Activated CD4-positive, alpha-beta T cell treated with anti-CD3 and anti-CD28 coated beads for 36 hours (primary cell): ENCODE data around the gene TRIM71. TPM values are rescaled to one million over a fixed set of nuclear protein-coding genes. Genes with fewer than 3 reads are reported as not detected.

Experiments used
- ATAC-seq: fragments of 200-7000 bp; cut with Tn5 transposase; one replicate; pipeline ENCODE4 v1.10.0; 2021; ENCODE audit warnings: mild to moderate bottlenecking, moderate library complexity
- CTCF ChIA-PET: fragments of 350-600 bp; sonication (Branson Sonifier 250); formaldehyde crosslinking; loops from one replicate; lab custom pipeline; 2021; ENCODE audit warnings: antibody characterized with exemption; lab: Charles Lee
- POLR2A ChIA-PET: fragments of 350-600 bp; sonication (Branson Sonifier 250); formaldehyde crosslinking; loops from one replicate; lab custom pipeline; 2021; ENCODE audit warnings: antibody characterized with exemption, inconsistent platforms; lab: Charles Lee
- DNase-seq: peaks from one replicate; pipeline ENCODE4 v3.0.0-alpha.2; 2020
- H3K27ac Mint-ChIP-seq: one replicate; pipeline ENCODE4 v1.8.0; 2021; ENCODE audit warnings: mixed read lengths
- H3K27me3 Mint-ChIP-seq: one replicate; pipeline ENCODE4 v1.8.0; 2021; ENCODE audit warnings: mixed read lengths
- H3K36me3 Mint-ChIP-seq: one replicate; pipeline ENCODE4 v1.8.0; 2021; ENCODE audit warnings: low read depth, mixed read lengths
- H3K4me1 Mint-ChIP-seq: one replicate; pipeline ENCODE4 v1.8.0; 2021; ENCODE audit warnings: mixed read lengths
- H3K4me3 Mint-ChIP-seq: one replicate; pipeline ENCODE4 v1.8.0; 2021; ENCODE audit warnings: mild to moderate bottlenecking, moderate library complexity, mixed read lengths
- H3K9me3 Mint-ChIP-seq: one replicate; pipeline ENCODE4 v1.8.0; 2021; ENCODE audit warnings: low read depth, mixed read lengths
- intact Hi-C, 2 experiments: fragments of 100-400 bp; cut with DNase I in 1 of 2; cut with micrococcal nuclease in 1 of 2; formaldehyde crosslinking; loops; one replicate each; pipeline versions ENCODE4 v1.14.2 to v1.15.1; 2022 to 2024; cut with DNase I, micrococcal nuclease
- total RNA-seq, 2 experiments: library from RNA; stranded (reverse); gene quantifications; one replicate each; pipeline ENCODE4 v1.2.3, GENCODE V29; 2021

TRIM71 gene
- total RNA-seq, 2 experiments from 2014 or later = 0.02 to 0.04 TPM

GRCh38 chr3:32835049-32835371, 17.2 kb downstream of the TRIM71 start:
- Mint-ChIP-seq H3K36me3 (no peaks in the 10 kb centered on the region), H3K27me3 (peaks cover 9% of the 10 kb centered on the region), H3K4me1 (no peaks in the 10 kb centered on the region), H3K27ac (no peak overlapping the region), H3K4me3 (no peak overlapping the region), H3K9me3 (no peaks in the 10 kb centered on the region)
- ChIA-PET CTCF (no interaction called here), POLR2A (no interaction called here)
- no peak for DNase-seq
- no peak for ATAC-seq
- intact Hi-C loops = no loop called here

- POLR2A ChIA-PET = no interaction called here
- Mint-ChIP-seq H3K27ac (no peak overlapping the region), H3K27me3 (peaks cover 9% of the 10 kb centered on the region), H3K4me3 (no peak overlapping the region), H3K4me1 (no peaks in the 10 kb centered on the region), H3K9me3 (no peaks in the 10 kb centered on the region), H3K36me3 (no peaks in the 10 kb centered on the region)
- CTCF ChIA-PET = interaction anchor here (1.3 to 1.5 kb wide), 2 partner anchors 9 to 85 kb away, joined by 3 read pairs; no protein-coding TSS in a partner anchor
- intact Hi-C loops = no loop called here
- no peak for ATAC-seq
- no peak for DNase-seq
Observed at GRCh38 chr3:32835961-32836360, 18.2 kb downstream of the TRIM71 start.

- ChIA-PET POLR2A (no interaction called here), CTCF (interaction anchor here (1.3 to 1.5 kb wide), 2 partner anchors 8 to 85 kb away, joined by 3 read pairs; no protein-coding TSS in a partner anchor)
- Mint-ChIP-seq H3K4me3 (no peak overlapping the region), H3K36me3 (no peaks in the 10 kb centered on the region), H3K27ac (no peak overlapping the region), H3K4me1 (no peaks in the 10 kb centered on the region), H3K27me3 (peaks cover 9% of the 10 kb centered on the region), H3K9me3 (no peaks in the 10 kb centered on the region)
- DNase-seq = no peak
- ATAC-seq = no peak
- intact Hi-C loops = no loop called here
Observed at GRCh38 chr3:32836601-32837000, 18.8 kb downstream of the TRIM71 start.

- H3K36me3 Mint-ChIP-seq = no peaks in the 10 kb centered on the region
- H3K27me3 Mint-ChIP-seq = peaks cover 6% of the 10 kb centered on the region
- no peaks in the 10 kb centered on the region for H3K9me3 Mint-ChIP-seq
- no peak overlapping the region for H3K27ac Mint-ChIP-seq
- intact Hi-C loops = no loop called here
- H3K4me3 Mint-ChIP-seq = no peak overlapping the region
- POLR2A ChIA-PET = interaction anchor here (1.0 kb wide), 1 partner anchor 18 kb away, joined by 3 read pairs; no protein-coding TSS in a partner anchor
- CTCF ChIA-PET = interaction anchor here (0.8 kb wide), 1 partner anchor 242 kb away, joined by 4 read pairs; no protein-coding TSS in a partner anchor
- H3K4me1 Mint-ChIP-seq = peaks cover 6% of the 10 kb centered on the region
- no peak for ATAC-seq
- DNase-seq = no peak
Observed at GRCh38 chr3:32837366-32837765, 19.6 kb downstream of the TRIM71 start.

- DNase-seq = no peak
- H3K36me3 Mint-ChIP-seq = no peaks in the 10 kb centered on the region
- POLR2A ChIA-PET = interaction anchor here (1.0 kb wide), 1 partner anchor 18 kb away, joined by 3 read pairs; no protein-coding TSS in a partner anchor
- CTCF ChIA-PET = interaction anchor here (0.8 kb wide), 1 partner anchor 242 kb away, joined by 4 read pairs; no protein-coding TSS in a partner anchor
- no peak overlapping the region for H3K27ac Mint-ChIP-seq
- no peak for ATAC-seq
- H3K4me1 Mint-ChIP-seq = peaks cover 10% of the 10 kb centered on the region
- no peak overlapping the region for H3K4me3 Mint-ChIP-seq
- no peaks in the 10 kb centered on the region for H3K9me3 Mint-ChIP-seq
- intact Hi-C loops = no loop called here
- H3K27me3 Mint-ChIP-seq = peaks cover 5% of the 10 kb centered on the region
Observed at GRCh38 chr3:32837789-32838188, 20.0 kb downstream of the TRIM71 start.

- no peak overlapping the region for H3K4me3 Mint-ChIP-seq
- H3K27ac Mint-ChIP-seq = no peak overlapping the region
- ATAC-seq = no peak
- DNase-seq = no peak
- peaks cover 14% of the 10 kb centered on the region for H3K4me1 Mint-ChIP-seq
- peaks cover 5% of the 10 kb centered on the region for H3K27me3 Mint-ChIP-seq
- no peaks in the 10 kb centered on the region for H3K36me3 Mint-ChIP-seq
- POLR2A ChIA-PET = no interaction called here
- intact Hi-C loops = no loop called here
- H3K9me3 Mint-ChIP-seq = no peaks in the 10 kb centered on the region
- CTCF ChIA-PET = no interaction called here
Observed at GRCh38 chr3:32839714-32840085, 21.9 kb downstream of the TRIM71 start.

- H3K36me3 Mint-ChIP-seq = no peaks in the 10 kb centered on the region
- H3K4me1 Mint-ChIP-seq = peaks cover 14% of the 10 kb centered on the region
- H3K4me3 Mint-ChIP-seq = no peak overlapping the region
- POLR2A ChIA-PET = no interaction called here
- ATAC-seq = no peak
- CTCF ChIA-PET = no interaction called here
- H3K27ac Mint-ChIP-seq = no peak overlapping the region
- no peaks in the 10 kb centered on the region for H3K9me3 Mint-ChIP-seq
- peaks cover 2% of the 10 kb centered on the region for H3K27me3 Mint-ChIP-seq
- DNase-seq = no peak
- intact Hi-C loops = no loop called here
Observed at GRCh38 chr3:32840086-32840841, 22.5 kb downstream of the TRIM71 start.

- Mint-ChIP-seq H3K27ac (no peak overlapping the region), H3K9me3 (no peaks in the 10 kb centered on the region), H3K4me1 (peaks cover 14% of the 10 kb centered on the region), H3K4me3 (no peak overlapping the region), H3K36me3 (no peaks in the 10 kb centered on the region), H3K27me3 (no peaks in the 10 kb centered on the region)
- POLR2A ChIA-PET = no interaction called here
- intact Hi-C loops = no loop called here
- ATAC-seq (no peak), DNase-seq (no peak)
- CTCF ChIA-PET = interaction anchor here (1.0 kb wide), 1 partner anchor 10 kb away, joined by 3 read pairs; no protein-coding TSS in a partner anchor
Observed at GRCh38 chr3:32841341-32841740, 23.5 kb downstream of the TRIM71 start.

GRCh38 chr3:32841867-32842470, 24.2 kb downstream of the TRIM71 start:
- intact Hi-C loops = no loop called here
- Mint-ChIP-seq H3K9me3 (no peaks in the 10 kb centered on the region), H3K4me3 (no peak overlapping the region), H3K27ac (no peak overlapping the region), H3K36me3 (no peaks in the 10 kb centered on the region), H3K4me1 (peaks cover 14% of the 10 kb centered on the region), H3K27me3 (no peaks in the 10 kb centered on the region)
- ATAC-seq (no peak), DNase-seq (no peak)
- POLR2A ChIA-PET = no interaction called here
- CTCF ChIA-PET = interaction anchor here (0.6 to 1.1 kb wide), 3 partner anchors 11 to 30 kb away, joined by 3 read pairs; no protein-coding TSS in a partner anchor

GRCh38 chr3:32842531-32842931, 24.7 kb downstream of the TRIM71 start:
- no peak overlapping the region for H3K4me3 Mint-ChIP-seq
- ChIA-PET POLR2A (no interaction called here), CTCF (interaction anchor here (1.1 kb wide), 1 partner anchor 22 kb away, joined by 3 read pairs; no protein-coding TSS in a partner anchor)
- intact Hi-C loops = no loop called here
- no peaks in the 10 kb centered on the region for H3K36me3 Mint-ChIP-seq
- H3K27ac Mint-ChIP-seq = no peak overlapping the region
- no peaks in the 10 kb centered on the region for H3K27me3 Mint-ChIP-seq
- ATAC-seq (no peak), DNase-seq (no peak)
- no peaks in the 10 kb centered on the region for H3K9me3 Mint-ChIP-seq
- peaks cover 14% of the 10 kb centered on the region for H3K4me1 Mint-ChIP-seq

GRCh38 chr3:32842987-32843386, 25.2 kb downstream of the TRIM71 start:
- DNase-seq (no peak), ATAC-seq (no peak)
- intact Hi-C loops = no loop called here
- ChIA-PET CTCF (interaction anchor here (0.7 kb wide), 1 partner anchor 31 kb away, joined by 3 read pairs; no protein-coding TSS in a partner anchor), POLR2A (no interaction called here)
- Mint-ChIP-seq H3K27me3 (no peaks in the 10 kb centered on the region), H3K4me1 (peaks cover 14% of the 10 kb centered on the region), H3K27ac (no peak overlapping the region), H3K4me3 (no peak overlapping the region), H3K36me3 (no peaks in the 10 kb centered on the region), H3K9me3 (no peaks in the 10 kb centered on the region)
